NCI-H1092 (cell line): ENCODE data around the gene MIPEP.

Experiments
- DNase-seq: peaks from one replicate; lab custom pipeline; 2025; lab: John Stamatoyannopoulos, UW

MIPEP gene

GRCh38 chr13:23810685-23811240 is 78.4 kb downstream of the MIPEP start:
- DNase-seq, result no peak

- DNase-seq, result no peak
Measured at GRCh38 chr13:23808803-23809202, 80.4 kb downstream of the MIPEP start.

- no peak for DNase-seq
Measured at GRCh38 chr13:23806874-23807526, 82.2 kb downstream of the MIPEP start.

- no peak for DNase-seq
Measured at GRCh38 chr13:23805821-23806220, 83.4 kb downstream of the MIPEP start.

DNA sequence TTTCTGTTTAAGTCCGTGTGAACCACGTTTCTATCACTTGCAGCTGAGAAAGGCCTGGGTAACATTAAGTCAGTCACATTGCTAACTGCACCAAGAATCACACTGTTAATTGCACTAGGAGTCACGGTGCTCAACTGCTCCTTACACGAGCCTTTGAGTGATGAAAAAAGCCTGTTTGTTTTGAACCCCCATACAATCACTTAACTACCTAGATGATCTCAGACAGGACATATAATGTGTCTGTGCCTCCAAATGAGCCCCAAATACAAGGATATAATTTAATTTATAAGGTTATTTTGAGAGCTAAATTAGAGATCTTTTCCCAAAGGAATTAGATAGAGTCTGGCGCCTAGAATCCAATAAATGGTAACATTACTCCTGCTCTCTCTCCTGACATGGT is 84.1 kb downstream of the MIPEP start:
- no peak for DNase-seq

DNA sequence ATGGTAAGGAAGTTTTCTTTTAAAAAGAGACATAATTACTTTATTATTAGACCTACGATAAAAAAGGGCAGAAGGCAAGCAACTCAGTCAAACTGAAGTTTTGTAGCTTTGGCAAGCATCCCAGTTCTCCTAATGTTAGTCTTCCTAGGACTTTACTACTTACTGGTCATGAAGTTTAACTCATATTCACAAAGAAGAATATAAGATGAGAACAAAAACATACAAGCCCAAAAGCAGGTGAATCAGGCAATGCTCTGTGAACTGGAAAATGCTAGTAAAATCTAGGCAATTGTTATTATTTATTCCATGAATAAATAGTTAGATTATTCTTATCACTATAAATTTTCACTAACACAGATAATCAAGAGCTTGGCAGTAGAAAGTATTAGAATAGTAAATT is 85.0 kb downstream of the MIPEP start:
- no peak for DNase-seq

DNA sequence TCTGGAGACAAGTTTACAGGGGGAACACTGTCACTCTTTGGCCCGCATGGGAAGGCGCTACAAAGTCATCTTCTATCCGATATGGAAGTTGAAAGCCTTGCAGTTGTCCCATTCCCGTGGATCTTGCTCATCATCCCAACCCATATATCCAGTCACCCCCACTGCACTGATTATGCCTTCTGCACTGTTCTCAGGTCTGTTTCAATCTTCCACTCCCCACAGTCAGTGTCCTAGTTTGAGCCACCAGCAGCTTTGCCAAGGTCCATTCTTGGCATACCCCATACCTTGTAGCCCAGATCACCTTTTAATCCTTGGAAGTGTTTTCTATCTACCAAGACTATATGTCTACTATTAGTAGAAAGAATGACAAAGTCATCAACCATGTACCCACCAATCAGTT is 88.1 kb downstream of the MIPEP start:
- no peak for DNase-seq

DNA sequence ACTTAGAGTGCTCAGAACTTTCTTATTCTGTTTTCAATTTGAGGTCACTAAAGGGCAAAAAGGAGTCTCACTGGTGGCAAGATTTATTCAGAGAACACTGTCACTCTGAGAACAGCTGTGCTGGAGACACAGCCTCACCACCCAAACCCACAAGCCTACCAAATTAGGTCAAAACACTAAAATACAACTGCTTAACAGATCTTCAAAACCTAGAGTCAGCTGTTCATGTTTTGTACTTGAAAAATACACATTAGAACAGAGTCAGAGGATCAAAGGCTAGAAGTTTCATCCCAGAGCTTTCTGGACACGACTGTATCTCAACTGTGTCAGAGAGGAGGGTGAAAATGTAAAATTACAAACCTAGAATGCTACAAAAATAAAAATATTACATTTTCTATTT is 89.3 kb downstream of the MIPEP start:
- no peak for DNase-seq

GRCh38 chr13:23797276-23797903 is 91.8 kb downstream of the MIPEP start:
- no peak for DNase-seq

- no peak for DNase-seq
Measured at GRCh38 chr13:23796551-23796950, 92.6 kb downstream of the MIPEP start.

GRCh38 chr13:23794267-23795161 is 94.7 kb downstream of the MIPEP start:
- DNase-seq, result no peak

GRCh38 chr13:23793711-23794110 is 95.5 kb downstream of the MIPEP start:
- no peak for DNase-seq

DNA sequence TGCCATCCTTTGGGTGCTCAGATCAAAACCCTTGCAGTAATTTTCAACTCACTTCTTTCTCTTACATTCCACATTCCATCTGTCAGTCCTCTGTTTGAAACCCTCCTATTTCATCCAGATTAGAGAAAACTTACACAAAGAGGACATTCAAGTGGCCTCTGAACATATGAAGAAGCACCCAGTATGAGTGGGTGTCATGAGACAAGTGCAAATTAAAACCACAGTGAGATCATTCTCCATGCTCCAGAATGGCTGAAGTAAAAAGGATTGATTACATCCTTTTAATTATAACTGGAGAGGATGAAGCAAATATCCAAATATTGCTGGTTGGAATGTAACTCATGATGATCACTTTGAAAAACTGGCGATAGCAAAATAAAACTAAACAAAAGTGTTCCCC is 96.5 kb downstream of the MIPEP start:
- DNase-seq, result no peak

GRCh38 chr13:23790577-23791170 is 98.5 kb downstream of the MIPEP start:
- DNase-seq, result no peak

- DNase-seq, result no peak
Measured at GRCh38 chr13:23789576-23790346, 99.4 kb downstream of the MIPEP start.

DNA sequence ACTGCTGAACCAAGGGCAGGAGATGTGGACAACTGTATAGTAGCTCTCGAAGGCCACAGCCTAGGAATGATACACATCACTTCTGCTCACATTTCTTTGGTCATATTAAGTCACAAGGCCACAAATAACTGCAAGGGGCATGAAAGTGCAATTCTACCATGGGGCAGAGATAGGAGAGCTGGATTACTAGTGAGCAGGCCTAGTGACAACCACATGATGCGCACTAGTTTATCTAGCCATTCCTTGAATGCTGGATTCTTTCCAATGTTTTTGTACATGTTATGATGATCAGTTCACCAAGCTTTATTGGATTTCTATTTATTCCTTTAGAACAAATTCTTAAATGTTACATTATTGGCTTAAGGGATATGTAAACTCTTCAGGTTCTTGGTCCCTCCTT is 100.7 kb downstream of the MIPEP start:
- DNase-seq, result no peak

DNA sequence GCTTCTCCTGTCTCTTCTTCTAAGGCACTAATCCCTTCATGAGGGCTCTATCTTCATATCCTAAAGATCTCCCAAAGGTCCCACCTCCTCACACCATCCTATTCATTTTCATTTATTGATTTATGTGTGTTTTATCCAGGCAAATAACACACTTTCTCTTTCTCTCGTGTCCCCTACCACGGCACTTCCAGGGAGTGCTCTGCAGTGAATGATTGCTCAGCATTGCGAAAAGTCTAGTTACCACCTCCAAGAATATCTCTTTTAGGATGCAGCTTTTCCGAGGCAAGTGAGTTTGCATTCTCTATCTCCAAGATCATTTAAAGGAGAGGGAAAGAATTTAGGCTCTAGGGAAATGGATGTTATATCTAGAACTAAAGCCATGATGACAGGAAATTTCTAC is 101.7 kb downstream of the MIPEP start:
- DNase-seq, result no peak

GRCh38 chr13:23786607-23787006 is 102.6 kb downstream of the MIPEP start:
- no peak for DNase-seq

DNA sequence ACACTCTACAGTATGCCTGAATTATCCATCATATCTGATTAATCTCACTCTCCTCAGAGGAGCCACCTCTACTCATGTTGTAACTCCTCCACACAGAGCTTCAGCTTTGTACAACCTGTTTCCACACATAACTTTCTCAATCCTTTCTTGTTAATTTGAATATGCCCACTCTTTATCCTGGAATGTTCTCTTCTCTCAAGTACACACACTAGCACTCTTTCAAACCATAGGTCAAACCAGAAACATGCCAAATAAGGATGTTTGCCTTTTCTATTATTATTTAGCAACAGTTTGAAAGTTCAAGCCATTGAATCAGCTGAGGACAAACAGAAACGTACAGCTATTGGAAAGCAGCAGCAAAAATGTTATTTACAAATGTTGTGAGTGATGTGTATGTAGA is 110.3 kb downstream of the MIPEP start:
- no peak for DNase-seq

DNA sequence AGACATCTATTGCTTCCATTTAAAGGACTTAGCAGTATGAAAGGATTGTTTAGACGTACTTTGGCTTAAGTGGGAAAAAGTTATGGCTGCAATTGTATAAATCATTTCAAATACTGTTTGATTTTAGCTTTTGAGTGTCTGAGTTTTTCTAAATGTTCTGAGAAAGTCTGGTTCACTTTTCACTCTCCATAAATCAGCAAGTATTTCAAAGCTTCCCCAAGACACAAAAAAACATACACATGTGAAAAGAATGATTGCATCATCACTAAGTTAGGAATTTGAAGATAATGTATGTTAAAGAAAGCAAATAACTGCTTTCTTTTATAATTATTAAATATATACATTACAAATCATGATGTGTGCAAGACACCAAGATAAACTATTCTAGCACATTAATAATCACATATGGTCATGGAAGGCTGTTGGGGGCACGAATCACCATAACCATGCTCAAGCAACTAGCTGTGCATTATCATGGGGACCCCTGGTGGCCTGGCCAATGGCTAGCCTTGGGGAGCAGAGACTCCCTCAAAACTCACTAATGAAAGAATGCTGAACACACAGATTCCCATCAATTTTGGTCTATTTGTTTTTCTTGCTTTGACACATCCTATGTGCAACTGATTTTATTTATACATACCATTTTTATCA is 111.1 kb downstream of the MIPEP start:
- DNase-seq, result no peak

DNA sequence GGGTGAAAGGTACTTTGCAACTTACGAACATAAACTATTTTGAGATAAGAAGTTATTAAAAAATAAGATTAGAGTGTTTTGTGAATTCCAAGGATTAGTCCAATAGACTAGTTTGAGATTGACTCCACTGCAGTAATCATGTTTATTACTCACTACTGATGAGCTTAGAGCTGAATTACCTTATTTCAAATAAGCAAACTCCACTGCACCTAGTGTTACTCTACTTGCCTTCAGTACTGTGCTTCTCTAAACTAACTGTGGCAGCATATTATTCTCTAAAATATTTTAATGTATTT is 111.7 kb downstream of the MIPEP start:
- DNase-seq, result no peak
